GM12891 (cell line): Measurements from ENCODE around the gene GATAD2A.

Experiments
- PAX5 ChIP-seq: IDR thresholded peaks from 2 replicates; pipeline ENCODE4 v1.6.1; 2011; ENCODE audit warnings: low read length, moderate library complexity, mild to moderate bottlenecking; ENCODE audit not compliant: insufficient read depth, severe bottlenecking
- POLR2A ChIP-seq: IDR thresholded peaks from 2 replicates; pipeline ENCODE4 v1.6.1; 2011; ENCODE audit warnings: low read depth, low read length, control low read depth
- POLR2AphosphoS5 ChIP-seq: IDR thresholded peaks from 2 replicates; pipeline ENCODE4 v1.6.1; 2011; ENCODE audit warnings: low read depth, low read length, control low read depth
- SPI1 ChIP-seq: IDR thresholded peaks from 2 replicates; pipeline ENCODE4 v1.6.1; 2011; ENCODE audit warnings: low read depth, low read length, control low read depth
- TAF1 ChIP-seq: IDR thresholded peaks from 2 replicates; pipeline ENCODE4 v1.6.1; 2011; ENCODE audit warnings: low read depth, low read length, control low read depth

DNA sequence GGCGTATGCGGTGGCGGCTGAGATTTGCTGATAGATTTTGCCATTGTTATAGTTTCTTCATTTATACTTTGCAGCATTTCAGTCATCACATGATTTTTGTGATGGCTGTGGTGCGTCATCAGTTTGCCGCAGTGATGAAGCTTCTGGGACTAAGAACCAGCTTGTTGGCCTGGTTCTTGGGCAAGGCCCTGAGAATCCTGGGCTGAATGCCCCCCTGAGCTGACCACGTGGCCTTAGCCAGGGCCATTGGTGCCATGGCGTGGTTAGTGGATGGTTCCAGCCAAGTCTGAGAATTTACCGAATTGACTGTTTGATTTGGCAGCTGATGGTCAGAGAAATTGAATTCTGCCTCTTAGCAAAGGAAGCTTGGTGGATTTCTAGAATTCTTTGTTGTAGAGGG is 17.8 kb downstream of the GATAD2A start:
- TF ChIP-seq POLR2A (no peak), POLR2AphosphoS5 (no peak), TAF1 (no peak), SPI1 (no peak), PAX5 (no peak)
